ENCODE results near the gene FSD1L. TPM values are rescaled to one million over a fixed set of nuclear protein-coding genes. Genes with fewer than 3 reads are reported as not detected.

The FSD1L gene
- total RNA-seq, 4 donors from 2014 or later = 8.5 to 19.6 (median 12.4) TPM

DNA sequence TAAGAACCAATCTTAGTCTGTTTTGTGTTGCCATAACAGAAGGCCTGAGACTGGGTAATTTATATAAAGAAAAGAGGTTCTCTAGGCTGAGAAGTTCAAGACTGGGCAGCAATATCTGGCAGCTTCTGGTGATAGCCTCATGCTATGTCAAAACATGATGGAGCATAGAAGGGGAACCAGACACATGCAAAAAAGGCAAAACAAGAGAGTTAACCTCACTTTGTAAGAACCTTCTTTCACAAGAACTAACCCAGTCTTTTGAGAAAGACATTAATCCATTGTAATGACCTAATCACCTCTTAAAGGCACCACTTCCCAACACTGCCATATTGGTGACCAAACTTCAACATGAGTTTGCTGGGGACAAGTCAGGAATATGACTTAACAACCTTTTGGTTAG is 37.3 kb downstream of the FSD1L start:
- Histone ChIP-seq H3K36me3 (peaks cover 0 to 5% of the 10 kb centered on the region in 2 donors), H3K9me3 (no peaks in the 10 kb centered on the region), H3K27me3 (no peaks in the 10 kb centered on the region), H3K27ac (no peak overlapping the region), H3K4me1 (no peaks in the 10 kb centered on the region), H3K4me3 (no peak overlapping the region)
- in situ Hi-C loops (cut with MboI; ENCODE audit: low sequenced_read_pairs in 4 of 4) (no loop called here), intact Hi-C loops (cut with DNase I; ENCODE audit: low total_unique reads) (no loop called here)
- DNase-seq (no peak), ATAC-seq (no peak)
- no peak for TF ChIP-seq POLR2A (IDR thresholded peaks at IDR 0.05)
- TF ChIP-seq, protein P1, sequence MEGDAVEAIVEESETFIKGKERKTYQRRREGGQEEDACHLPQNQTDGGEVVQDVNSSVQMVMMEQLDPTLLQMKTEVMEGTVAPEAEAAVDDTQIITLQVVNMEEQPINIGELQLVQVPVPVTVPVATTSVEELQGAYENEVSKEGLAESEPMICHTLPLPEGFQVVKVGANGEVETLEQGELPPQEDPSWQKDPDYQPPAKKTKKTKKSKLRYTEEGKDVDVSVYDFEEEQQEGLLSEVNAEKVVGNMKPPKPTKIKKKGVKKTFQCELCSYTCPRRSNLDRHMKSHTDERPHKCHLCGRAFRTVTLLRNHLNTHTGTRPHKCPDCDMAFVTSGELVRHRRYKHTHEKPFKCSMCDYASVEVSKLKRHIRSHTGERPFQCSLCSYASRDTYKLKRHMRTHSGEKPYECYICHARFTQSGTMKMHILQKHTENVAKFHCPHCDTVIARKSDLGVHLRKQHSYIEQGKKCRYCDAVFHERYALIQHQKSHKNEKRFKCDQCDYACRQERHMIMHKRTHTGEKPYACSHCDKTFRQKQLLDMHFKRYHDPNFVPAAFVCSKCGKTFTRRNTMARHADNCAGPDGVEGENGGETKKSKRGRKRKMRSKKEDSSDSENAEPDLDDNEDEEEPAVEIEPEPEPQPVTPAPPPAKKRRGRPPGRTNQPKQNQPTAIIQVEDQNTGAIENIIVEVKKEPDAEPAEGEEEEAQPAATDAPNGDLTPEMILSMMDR (IDR thresholded peaks at IDR 0.05 in 4 of 5, conservative IDR thresholded peaks at IDR 0.05 in 1 of 5) = no peak

DNA sequence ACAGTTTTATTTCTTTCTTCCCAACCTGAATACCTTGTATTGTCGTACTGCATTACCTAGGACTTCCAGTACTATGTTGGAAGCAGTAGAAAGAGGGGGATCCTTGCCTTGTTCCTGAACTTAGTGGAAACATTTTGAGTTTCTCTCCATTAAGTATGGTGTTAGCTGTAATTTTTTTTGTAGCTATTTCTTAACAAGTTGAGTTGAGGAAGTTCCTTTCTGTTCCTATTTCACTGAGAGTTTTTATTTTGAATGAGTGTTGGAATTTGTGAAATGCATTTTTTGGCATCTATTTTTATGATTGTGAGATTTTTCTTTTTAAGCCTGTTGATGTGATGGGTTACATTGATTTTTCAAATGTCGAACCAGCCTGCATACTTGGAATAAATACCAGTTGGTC is 49.0 kb downstream of the FSD1L start:
- Histone ChIP-seq H3K36me3 (no peaks in the 10 kb centered on the region), H3K27ac (no peak overlapping the region), H3K4me1 (no peaks in the 10 kb centered on the region), H3K27me3 (no peaks in the 10 kb centered on the region), H3K9me3 (no peaks in the 10 kb centered on the region), H3K4me3 (no peak overlapping the region)
- ATAC-seq (no peak), DNase-seq (no peak)
- TF ChIP-seq POLR2A (IDR thresholded peaks at IDR 0.05) = no peak
- TF ChIP-seq, protein P1 (IDR thresholded peaks at IDR 0.05 in 4 of 5, conservative IDR thresholded peaks at IDR 0.05 in 1 of 5) = no peak
- in situ Hi-C loops (cut with MboI; ENCODE audit: low sequenced_read_pairs in 4 of 4) = no loop called here
- intact Hi-C loops (cut with DNase I; ENCODE audit: low total_unique reads) = no loop called here

DNA sequence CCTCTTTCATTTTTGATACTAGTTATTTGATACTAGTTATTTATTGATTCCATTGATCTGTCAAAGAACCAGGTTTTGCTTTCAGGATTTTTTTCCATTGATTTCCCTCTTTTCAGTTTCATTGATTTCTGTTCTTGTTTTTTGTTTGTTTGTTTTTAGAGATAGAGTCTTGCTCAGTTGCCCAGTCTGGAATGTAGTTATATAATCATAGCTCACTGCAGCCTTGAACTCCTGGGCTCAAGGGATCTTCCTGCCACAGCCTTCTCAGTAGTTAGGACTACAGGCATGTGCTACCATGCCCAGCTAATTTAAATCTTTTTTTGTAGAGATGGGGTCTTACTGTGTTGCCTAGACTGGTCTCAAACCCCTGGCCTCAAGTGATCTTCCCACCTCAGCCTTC is 49.9 kb downstream of the FSD1L start:
- no peak for ATAC-seq
- no peaks in the 10 kb centered on the region for H3K27me3 ChIP-seq
- intact Hi-C loops (cut with DNase I; ENCODE audit: low total_unique reads) (no loop called here), in situ Hi-C loops (cut with MboI; ENCODE audit: low sequenced_read_pairs in 4 of 4) (no loop called here)
- no peaks in the 10 kb centered on the region for H3K4me1 ChIP-seq
- H3K9me3 ChIP-seq = no peaks in the 10 kb centered on the region
- TF ChIP-seq, protein P1 (IDR thresholded peaks at IDR 0.05 in 4 of 5, conservative IDR thresholded peaks at IDR 0.05 in 1 of 5) = no peak
- TF ChIP-seq POLR2A (IDR thresholded peaks at IDR 0.05) = no peak
- no peak for DNase-seq
- H3K4me3 ChIP-seq = no peak overlapping the region
- H3K27ac ChIP-seq = no peak overlapping the region
- no peaks in the 10 kb centered on the region for H3K36me3 ChIP-seq

DNA sequence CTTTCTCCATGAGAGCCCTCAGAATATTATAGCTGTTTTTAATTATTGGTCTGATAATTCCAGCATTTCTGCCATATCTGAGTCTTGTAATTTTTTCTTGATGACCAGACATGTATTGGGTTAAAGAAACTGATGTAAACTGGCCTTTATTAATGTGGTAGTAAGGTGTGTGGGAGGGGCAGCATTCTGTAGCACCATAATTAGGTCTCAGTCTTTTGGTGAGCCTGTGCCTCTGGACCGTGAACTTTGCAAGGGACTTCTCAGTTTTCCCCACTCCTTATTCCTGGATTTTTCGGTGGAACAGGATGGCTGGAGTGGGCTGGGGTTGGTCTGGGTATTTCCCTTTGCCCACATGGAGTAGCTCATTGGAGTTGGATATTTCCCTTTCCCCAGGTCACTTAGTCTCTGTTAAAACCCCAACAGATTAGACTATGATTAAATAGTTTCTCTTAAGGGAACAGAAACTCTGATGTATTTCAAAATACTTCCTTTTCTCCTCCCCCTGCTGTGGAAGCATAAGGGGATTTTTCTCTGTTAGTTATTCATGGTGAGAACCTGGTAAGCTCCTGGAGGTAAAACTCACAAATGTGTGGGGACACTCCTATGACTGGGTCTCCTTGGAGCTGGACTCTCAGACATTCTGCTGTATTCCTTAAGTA is 52.4 kb downstream of the FSD1L start:
- ATAC-seq (no peak), DNase-seq (no peak)
- intact Hi-C loops (cut with DNase I; ENCODE audit: low total_unique reads) = no loop called here
- Histone ChIP-seq H3K27me3 (no peaks in the 10 kb centered on the region), H3K36me3 (no peaks in the 10 kb centered on the region), H3K9me3 (no peaks in the 10 kb centered on the region), H3K4me3 (no peak overlapping the region), H3K27ac (no peak overlapping the region), H3K4me1 (no peaks in the 10 kb centered on the region)
- in situ Hi-C loops (cut with MboI; ENCODE audit: low sequenced_read_pairs in 4 of 4) = no loop called here
- TF ChIP-seq, protein P1 (IDR thresholded peaks at IDR 0.05 in 4 of 5, conservative IDR thresholded peaks at IDR 0.05 in 1 of 5) = no peak
- TF ChIP-seq POLR2A (IDR thresholded peaks at IDR 0.05) = no peak

DNA sequence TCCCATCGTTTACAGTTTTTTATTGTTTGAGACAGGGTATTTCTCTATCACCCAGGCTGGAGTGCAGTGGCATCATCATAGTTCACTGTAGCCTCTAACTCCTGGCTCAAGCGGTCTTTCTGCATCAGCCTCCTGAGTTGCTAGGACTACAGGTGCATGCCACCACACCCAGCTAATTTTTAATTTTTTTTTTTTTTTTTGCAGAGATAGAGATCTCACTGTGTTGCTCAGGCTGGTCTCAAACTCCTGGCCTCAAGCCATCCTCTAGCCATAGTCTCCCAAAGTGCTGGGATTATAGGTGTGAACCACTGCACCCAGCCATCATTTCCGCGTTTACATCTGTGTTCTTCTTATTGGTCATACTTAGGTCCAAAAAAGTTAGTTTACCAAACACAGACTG is 53.6 kb downstream of the FSD1L start:
- Histone ChIP-seq H3K36me3 (no peaks in the 10 kb centered on the region), H3K4me1 (no peaks in the 10 kb centered on the region), H3K27ac (no peak overlapping the region), H3K9me3 (no peaks in the 10 kb centered on the region), H3K27me3 (no peaks in the 10 kb centered on the region), H3K4me3 (no peak overlapping the region)
- ATAC-seq (no peak), DNase-seq (no peak)
- intact Hi-C loops (cut with DNase I; ENCODE audit: low total_unique reads) (no loop called here), in situ Hi-C loops (cut with MboI; ENCODE audit: low sequenced_read_pairs in 4 of 4) (no loop called here)
- TF ChIP-seq, protein P1 (IDR thresholded peaks at IDR 0.05 in 4 of 5, conservative IDR thresholded peaks at IDR 0.05 in 1 of 5) = no peak
- no peak for TF ChIP-seq POLR2A (IDR thresholded peaks at IDR 0.05)
